ENCODE measurements around the gene C6orf120.

C6orf120 gene

DNA sequence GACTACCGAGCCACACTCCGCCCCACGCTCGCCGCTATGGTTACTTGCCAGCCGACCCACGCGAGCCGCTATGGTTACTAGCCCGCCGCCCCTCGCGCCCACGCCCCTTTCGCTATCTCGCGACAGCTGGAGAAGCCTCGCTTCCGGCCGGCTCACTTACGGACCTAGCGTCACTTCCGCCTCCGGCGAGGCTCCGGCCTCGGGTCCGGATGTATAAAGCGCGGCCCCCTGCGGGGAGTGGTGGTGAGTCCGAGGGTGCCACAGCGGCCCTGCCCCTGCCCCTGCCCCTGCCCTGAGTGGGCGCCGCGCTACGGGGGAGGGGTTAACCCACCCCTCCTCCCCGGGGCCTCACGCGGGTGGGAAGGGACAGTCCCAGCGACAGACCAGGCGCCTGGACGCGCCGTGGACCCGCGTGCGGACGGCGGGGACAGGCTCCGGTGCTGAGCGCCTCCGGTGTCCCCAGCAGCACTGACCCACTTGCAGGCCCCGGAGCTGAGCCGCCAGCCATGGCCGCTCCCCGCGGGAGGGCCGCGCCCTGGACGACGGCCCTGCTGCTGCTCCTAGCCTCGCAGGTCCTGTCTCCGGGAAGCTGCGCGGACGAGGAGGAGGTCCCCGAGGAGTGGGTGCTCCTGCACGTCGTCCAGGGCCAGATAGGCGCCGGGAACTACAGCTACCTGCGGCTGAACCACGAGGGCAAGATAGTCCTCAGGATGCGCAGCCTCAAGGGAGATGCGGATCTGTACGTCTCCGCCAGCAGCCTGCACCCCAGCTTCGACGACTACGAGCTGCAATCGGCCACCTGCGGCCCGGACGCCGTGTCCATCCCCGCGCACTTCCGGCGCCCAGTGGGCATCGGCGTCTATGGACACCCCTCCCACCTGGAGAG lies at the start of gene C6orf120, which contains the start of gene WDR27:
C6orf120 (plus strand) TSS at position 173 of the 886 bp plus-strand sequence; CDS start at position 507, 334 bp downstream.
WDR27 (minus strand) TSS at position 76 of the 886 bp plus-strand sequence. CDS start 13,024 bp downstream, outside the sequence.
- DNase-seq, result peak; percentile 87 to 91

GRCh38 chr6:169652896-169653295 lies 49.0 kb upstream of the C6orf120 start:
- DNase-seq, result no peak

DNA sequence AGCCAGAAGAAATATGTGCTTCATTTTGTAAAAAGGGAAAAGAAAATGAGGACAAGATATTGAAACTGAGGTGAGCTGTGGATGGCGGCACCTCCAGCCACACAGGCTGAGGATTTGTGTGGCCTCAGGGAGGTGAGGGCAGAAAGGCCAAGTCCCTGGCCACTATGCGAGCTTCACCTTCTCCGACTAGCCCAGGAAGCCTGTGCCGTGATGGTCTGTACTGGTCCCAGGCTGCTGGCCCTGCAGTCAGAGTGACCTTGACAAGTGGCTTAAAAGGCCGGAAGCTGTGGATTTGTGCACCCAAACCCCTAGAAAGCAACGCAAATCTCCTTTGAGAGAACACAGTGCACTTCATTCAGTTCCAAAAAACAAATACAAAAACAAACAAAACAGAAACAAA lies 48.2 kb upstream of the C6orf120 start:
- DNase-seq, result no peak

DNA sequence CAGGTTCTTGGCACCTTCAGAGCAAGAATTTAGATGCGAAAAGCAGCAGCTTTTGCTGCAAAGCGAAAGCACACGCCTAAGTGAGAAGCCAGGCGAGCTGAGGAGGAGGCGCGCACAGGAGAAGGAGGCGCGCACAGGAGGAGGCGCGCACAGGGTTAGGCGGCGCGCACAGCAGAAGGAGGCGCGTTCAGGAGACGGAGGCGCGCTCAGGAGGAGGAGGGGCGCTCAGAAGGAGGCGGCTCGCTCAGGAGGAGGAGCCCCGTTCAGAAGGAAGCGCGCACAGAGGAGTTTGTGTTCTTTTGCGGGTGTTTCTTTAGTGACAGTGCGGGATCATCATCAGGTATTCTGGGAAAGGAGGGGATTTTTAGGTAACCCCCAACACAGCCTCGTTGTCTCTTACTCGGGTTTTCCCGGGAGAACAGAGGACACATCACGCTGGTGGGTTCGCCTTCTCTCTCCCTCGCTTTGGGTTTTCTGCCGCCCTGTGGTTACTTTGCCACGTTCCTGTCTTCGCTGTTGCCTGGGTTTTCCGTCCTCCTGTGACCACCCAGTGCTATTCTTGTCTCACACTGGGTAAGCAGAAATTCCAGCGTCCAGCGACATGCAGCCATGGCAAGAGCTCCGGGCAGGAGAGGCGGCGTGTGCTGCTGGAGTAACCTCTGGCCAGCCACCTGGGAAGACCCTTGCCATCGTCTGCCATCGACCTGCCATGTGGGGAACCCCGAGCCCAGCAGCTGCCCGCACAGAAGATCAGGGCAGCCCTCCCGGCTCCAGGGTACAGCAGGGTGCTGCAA lies 47.1 kb upstream of the C6orf120 start:
- no peak for DNase-seq

DNA sequence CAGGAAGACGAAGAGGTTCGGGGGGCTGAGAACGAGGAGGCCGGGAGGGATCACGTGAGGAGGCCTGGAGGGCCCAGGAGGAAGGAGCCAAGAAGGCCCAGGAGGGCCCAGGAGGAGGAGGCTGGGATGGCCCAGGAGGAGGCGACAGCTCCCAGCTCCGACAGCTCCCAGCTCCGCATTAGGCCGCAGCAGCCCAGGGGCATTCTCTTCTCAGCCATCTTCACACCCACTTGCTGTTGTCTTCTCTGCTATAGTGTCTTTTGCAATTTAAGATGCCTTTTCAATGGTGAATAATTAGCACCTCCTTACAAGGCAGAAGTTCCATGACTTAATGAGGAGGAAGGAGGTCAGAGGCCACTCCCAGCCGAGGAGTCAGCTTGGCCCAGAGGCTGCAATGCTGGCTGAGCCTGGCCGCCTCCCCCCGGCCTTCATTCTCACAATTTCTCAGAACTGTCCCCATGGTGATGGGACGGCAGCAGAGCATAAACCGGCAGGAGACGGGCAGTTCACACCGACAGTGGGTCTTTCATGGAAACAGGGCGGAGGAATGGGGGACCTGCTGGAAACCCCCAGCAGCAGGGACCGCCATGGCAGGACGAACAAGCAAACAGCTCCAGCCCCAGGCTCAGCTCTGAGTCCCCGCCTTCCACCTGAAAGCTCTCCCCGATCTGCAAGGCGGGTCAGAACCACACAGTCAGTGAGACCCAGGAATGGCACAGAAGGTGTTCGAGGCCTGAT lies 45.2 kb upstream of the C6orf120 start:
- no peak for DNase-seq

DNA sequence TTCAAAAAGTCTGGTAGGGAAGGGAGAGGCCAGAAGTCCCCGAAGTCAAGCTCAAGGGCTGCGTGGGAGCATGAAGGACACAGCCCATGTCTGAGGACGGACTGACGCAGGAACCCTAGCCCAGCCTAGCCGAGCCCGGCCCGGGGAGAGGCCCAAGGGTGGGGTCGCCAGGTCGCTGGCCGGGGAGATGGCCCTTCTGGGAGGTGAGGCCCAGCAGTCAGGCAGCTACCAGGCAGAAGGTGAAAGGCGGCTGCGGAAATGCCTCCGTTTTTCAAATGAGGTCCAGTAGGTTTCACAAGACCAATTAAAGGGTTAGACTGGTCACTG lies 44.7 kb upstream of the C6orf120 start:
- DNase-seq, result no peak

DNA sequence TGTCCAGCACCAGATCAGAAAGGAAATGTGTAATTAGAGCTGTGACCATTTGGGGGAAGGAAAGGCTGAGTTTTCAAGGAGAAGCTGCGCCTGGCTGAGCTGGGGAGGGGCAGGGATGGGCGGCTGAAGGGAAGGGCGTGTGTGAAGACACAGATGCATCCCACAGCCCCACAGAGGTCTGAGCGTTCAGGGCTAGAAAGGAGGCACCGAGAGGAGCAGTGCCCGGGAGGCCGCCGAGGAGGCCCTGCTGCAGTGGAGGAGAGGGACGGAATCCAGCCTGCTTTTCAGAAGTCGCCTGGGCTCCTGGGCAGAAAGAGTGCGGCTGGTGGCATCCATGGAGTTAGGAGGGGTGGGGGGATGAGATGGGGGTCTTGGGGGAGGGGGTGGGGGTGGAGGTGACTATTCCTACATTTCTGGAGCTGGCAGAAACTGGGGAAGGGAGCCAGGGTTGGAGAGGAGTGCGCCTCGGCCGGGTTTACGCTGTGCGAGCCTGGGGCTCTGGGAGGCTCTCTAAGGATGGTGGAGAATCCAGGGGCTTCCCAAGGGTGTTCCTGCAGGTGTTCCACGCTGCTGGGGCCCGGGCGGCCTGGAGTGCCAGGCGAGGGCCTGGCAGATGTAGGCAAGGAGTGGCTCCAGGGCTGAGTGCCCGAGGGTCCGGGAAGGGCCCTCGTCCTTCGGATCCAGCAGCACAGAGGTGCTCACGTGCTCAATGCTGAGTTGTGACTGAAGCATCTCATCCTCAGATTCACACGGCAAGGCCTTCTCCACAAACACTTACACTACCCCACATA lies 41.9 kb upstream of the C6orf120 start:
- DNase-seq, result no peak

DNA sequence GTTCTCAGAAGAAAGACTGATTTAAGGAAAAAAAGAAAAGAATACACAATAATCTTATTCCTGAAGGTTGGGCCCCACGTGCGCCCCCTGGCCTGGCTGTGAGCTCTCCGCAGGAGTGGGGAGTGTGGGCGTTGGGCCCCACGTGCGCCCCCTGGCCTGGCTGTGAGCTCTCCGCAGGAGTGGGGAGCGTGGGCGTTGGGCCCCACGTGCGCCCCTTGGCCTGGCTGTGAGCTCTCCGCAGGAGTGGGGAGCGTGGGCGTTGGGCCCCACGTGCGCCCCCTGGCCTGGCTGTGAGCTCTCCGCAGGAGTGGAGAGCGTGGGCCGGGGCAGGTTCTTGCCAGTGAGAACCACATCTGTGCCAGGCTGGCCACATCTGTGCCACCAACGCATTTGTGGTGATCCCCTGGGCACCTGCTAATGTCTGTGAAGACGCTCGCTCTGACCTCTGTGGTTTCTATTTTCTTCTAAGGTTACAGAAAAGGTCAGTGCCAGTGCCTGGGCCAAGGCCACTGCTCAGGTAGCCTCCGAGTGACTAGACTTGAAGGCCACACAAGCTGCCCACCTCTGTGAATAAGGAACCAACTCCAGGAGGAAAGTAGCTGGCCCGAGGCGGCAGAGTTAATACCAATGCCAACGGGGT lies 41.1 kb upstream of the C6orf120 start:
- DNase-seq, result no peak

DNA sequence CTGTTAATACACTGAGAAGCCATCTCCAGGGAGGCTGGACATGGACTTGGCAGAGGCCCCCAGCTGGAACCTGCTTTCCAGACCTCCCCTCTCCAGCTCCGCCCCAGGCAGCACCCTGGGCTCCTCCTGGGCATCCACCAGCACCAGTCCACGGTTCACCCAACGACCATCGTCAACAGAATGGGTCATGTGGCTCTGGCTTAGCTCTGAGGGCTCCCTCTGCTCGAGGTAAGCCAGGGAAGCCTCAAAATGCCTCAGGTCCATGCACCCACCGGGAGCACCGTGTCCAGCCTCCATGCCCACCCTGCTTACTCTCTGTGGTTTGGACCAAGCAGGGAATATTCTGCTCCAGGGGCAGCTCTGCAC lies 40.6 kb upstream of the C6orf120 start:
- DNase-seq, result no peak

DNA sequence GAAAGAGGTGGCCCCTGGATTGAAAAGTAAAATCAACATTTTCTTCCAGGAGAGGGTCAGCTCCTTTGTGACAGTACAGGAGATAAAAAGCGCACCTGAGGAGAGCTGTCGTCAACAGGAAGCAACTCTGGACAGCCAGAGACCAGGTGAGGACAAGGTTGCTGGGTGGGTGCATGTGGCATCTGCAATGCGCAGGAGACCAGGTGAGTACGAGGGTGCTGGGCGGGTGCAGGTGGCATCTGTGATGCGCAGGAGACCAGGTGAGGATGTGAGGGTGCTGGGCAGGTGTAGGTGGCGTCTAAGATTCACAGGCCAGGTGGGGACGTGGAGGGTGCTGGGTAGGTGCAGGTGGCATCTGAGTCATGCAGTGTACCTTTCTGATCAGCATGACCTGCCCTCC lies 38.5 kb upstream of the C6orf120 start:
- no peak for DNase-seq

- DNase-seq, result no peak
These were observed 37.7 kb upstream of the C6orf120 start for GRCh38 chr6:169664227-169664626.

DNA sequence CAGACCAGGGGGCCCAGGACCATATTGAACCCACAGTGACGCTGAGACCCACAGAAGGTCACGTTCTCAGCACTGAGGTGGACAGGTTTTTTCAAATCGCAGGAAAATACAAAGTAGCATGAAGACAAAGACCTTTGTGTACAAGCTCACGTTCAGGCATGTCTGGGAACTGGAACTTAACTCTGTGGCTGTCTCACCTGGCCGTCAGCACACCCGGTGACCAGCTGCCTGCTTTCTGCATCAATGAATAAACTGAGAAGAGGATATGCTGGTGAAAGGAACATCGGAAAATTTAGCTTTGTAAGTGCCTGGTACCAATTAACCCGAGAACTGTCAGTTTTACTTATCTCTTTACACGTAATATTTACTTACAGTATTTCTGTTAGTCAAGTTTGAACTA lies 36.6 kb upstream of the C6orf120 start:
- DNase-seq, result no peak

- no peak for DNase-seq
These were observed 35.5 kb upstream of the C6orf120 start for GRCh38 chr6:169666441-169666840.

DNA sequence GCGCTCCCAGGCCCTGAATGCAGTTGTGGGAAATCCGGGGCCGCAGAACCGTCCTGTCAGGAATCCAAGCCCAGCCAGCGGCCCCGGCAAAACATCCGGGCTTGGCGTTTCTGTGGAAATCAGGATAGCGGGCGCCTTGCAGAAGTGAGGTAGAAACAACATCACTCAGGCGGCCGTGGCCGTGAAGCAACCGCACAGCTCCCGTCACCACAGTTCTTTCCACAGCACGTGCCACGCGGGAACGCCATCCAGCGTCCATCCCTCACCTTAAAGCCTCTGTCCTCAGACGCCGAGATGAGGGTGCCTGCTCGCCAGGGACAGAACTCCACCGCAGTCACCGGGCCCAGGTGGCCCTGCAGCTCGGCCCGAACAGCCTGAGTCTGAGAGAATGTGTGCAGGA lies 34.2 kb upstream of the C6orf120 start:
- no peak for DNase-seq

DNA sequence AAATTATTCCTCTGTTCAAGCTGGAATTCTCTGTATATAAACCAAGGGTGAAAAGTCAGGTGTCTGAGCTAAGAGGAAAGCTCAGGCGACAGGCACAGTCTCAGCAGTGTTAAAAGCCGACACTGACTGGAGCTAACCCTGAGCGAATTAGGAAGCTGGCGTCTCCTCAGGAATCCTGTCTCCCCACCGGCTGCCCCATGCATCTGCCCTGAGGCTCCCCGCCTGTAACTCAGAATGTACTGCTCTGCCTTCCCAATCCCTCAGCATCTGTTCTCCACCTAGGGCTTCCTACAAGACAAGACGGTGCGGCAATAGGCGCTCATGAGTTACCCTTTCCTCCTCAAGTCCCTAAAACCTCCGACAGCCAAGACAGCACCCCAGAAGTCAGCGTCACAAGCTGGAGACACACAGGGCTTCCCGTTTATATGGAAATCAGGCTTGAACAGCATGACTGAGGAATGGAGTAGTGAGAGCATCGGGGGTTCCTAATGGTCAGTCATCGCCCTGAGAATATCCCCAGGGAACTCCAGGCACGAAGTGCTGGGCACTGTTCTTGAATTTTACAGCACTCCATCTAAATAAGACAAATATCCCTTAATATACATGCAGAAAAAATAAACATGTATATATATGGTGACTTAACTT lies 33.6 kb upstream of the C6orf120 start:
- no peak for DNase-seq

GRCh38 chr6:169669147-169669546 lies 32.8 kb upstream of the C6orf120 start:
- DNase-seq, result no peak

GRCh38 chr6:169669889-169670288 lies 32.0 kb upstream of the C6orf120 start:
- no peak for DNase-seq

DNA sequence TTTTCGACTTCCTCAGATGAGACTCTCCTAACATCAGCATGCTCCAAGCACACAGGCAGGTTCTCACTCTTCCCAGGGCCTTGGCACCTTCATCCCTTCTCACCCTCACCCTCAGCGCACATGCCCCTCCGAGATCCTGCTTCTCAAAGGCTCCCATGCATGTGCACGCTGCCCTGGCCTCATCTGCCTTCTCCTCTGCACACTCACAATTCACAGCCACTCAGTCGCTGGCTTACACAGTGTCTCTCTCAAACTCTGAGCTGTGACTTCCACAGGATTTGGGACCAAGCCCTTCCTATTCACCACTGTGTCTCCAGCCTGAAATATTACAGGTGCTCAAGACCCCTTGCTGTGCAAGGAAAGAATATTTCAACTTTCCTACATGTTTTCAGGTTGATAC lies 30.4 kb upstream of the C6orf120 start:
- no peak for DNase-seq

GRCh38 chr6:169675011-169675410 lies 26.9 kb upstream of the C6orf120 start:
- no peak for DNase-seq

DNA sequence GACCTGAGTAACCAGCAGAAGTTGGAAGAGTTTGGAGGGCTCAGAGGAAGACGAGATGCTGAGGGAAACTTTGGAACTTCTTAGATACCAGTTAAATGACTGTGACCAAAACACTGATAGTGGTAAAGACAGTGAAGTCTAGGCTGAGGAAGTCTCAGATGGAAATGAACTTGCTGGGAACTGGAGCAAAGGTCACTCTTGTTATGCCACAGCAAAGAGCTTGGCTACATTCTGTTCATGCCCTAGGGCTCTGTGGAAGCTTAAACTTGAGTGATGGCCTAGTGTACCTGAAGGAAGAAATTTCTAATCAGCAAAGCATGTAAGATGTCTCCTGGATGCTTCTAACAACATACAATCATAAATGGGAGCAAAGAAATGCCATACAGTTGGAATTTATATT lies 24.8 kb upstream of the C6orf120 start:
- no peak for DNase-seq

GRCh38 chr6:169678342-169678741 lies 23.6 kb upstream of the C6orf120 start:
- DNase-seq, result no peak

GRCh38 chr6:169684056-169684455 lies 17.9 kb upstream of the C6orf120 start:
- no peak for DNase-seq

All from NCI-H1930 (cell line).